DND-41 (cell line): ENCODE measurements around the gene FAM193A.
"Not testable (repeated sequence)": the region's sequence is repeated elsewhere in the genome, so short reads cannot be mapped to it uniquely, and the experiment has no call there.

ENCODE experiments used
- ATAC-seq: fragments of 200-7000 bp; cut with Tn5 transposase; 3 replicates; pipeline ENCODE4 v1.9.1; 2021; ENCODE audit warnings: low read depth; ENCODE audit not compliant: insufficient read depth
- DNase-seq: peaks from one replicate; pipeline ENCODE4 v3.0.0-alpha.2; 2020
- H2AFZ ChIP-seq: 2 replicates; pipeline ENCODE4 v1.6.0; 2012; ENCODE audit warnings: low read depth, low read length
- H3K27ac ChIP-seq: 2 replicates; pipeline ENCODE4 v1.5.1; 2012; ENCODE audit warnings: low read length, inconsistent platforms
- H3K27me3 ChIP-seq: fragments of 200-600 bp; sonication (generic); 2 replicates; pipeline ENCODE4 v1.6.0; 2012; ENCODE audit warnings: low read length, mild to moderate bottlenecking, inconsistent platforms; ENCODE audit not compliant: insufficient read depth, poor library complexity
- H3K36me3 ChIP-seq: 2 replicates; pipeline ENCODE4 v1.5.1; 2012; ENCODE audit warnings: low read length, inconsistent platforms; ENCODE audit not compliant: insufficient read depth
- H3K4me1 ChIP-seq: 2 replicates; pipeline ENCODE4 v1.5.1; 2012; ENCODE audit warnings: mild to moderate bottlenecking, low read length; ENCODE audit not compliant: insufficient read depth
- H3K4me2 ChIP-seq: 2 replicates; pipeline ENCODE4 v1.6.0; 2012; ENCODE audit warnings: mild to moderate bottlenecking, moderate library complexity, low read length, inconsistent platforms; ENCODE audit not compliant: insufficient read depth
- H3K4me3 ChIP-seq, 2 experiments: fragments of 200-600 bp in 1 of 2; shearing (Covaris generic) in 1 of 2; 2 replicates each; pipeline ENCODE4 v1.5.1; 2012 to 2016; ENCODE audit warnings: inconsistent platforms in 2 of 2, low read length in 2 of 2, mild to moderate bottlenecking in 2 of 2, low read depth in 1 of 2, moderate library complexity in 1 of 2
- H3K79me2 ChIP-seq: 2 replicates; pipeline ENCODE4 v1.6.0; 2012; ENCODE audit warnings: low read length, inconsistent platforms; ENCODE audit not compliant: insufficient read depth
- H3K9ac ChIP-seq: 2 replicates; pipeline ENCODE4 v1.6.0; 2012; ENCODE audit warnings: low read depth, mild to moderate bottlenecking, inconsistent platforms, low read length, moderate library complexity
- H3K9me3 ChIP-seq: 2 replicates; pipeline ENCODE4 v1.5.1; 2012; ENCODE audit warnings: low read length, moderate library complexity, mild to moderate bottlenecking, inconsistent platforms; ENCODE audit not compliant: insufficient read depth, severe bottlenecking
- H4K20me1 ChIP-seq: 2 replicates; pipeline ENCODE4 v1.6.0; 2012; ENCODE audit warnings: low read length; ENCODE audit not compliant: insufficient read depth
- CTCF ChIP-seq: IDR thresholded peaks from 2 replicates; pipeline ENCODE4 v1.5.1; 2012; ENCODE audit warnings: borderline replicate concordance, low read length, moderate library complexity, mild to moderate bottlenecking; ENCODE audit not compliant: poor library complexity, severe bottlenecking; ENCODE audit errors: extremely low read depth
- EZH2 ChIP-seq: IDR thresholded peaks from 3 replicates; pipeline ENCODE4 v1.6.1; 2012; ENCODE audit warnings: borderline replicate concordance, low read depth, mild to moderate bottlenecking, moderate library complexity, low read length, inconsistent platforms; ENCODE audit not compliant: severe bottlenecking

The FAM193A gene

GRCh38 chr4:2626231-2626630, 89.8 kb downstream of the FAM193A start:
- H3K4me3 ChIP-seq: no peak overlapping the region

DNA sequence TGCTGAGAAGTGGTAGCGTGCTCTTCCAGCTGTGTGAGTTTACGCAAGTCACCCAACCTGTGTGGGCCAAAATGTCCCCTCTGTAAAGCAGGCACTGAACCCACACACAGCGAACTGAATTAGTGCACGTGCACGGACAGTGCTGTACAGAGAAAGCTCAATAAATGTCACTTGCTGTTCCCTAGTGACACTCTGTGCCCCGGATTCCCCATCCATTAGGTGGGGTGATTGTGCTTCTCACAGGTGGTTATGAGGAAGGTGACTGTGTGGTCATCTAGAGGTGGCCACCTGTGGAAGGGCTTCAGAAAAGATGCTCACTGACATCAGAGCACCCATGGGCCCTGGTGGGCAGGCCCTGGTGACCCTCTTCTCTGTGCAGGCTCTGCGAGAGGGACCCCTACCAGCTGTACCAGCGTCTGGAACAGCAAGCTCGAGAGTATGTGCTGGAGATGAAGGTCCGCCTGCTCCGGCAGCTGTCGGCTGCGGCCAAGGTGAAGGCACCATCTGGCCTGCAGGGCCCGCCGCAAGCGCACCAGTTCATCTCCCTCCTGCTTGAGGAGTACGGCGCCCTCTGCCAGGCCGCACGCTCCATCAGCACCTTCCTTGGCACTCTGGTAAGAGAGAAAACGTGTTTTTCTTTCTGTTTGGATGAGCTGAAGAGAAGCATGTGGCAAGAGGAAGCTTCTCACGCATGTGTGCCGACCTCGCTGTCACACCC, 94.3 kb downstream of the FAM193A start:
- no peaks in the 10 kb centered on the region for H3K27me3 ChIP-seq
- no peak overlapping the region for H3K4me2 ChIP-seq
- DNase-seq (no peak), ATAC-seq (no peak)
- peaks cover 31% of the 10 kb centered on the region for H3K79me2 ChIP-seq
- no peaks in the 10 kb centered on the region for H3K9me3 ChIP-seq
- no peak overlapping the region for H3K27ac ChIP-seq
- H3K4me1 ChIP-seq: no peaks in the 10 kb centered on the region
- H3K36me3 ChIP-seq: peaks cover 77% of the 10 kb centered on the region
- peaks cover 22% of the 10 kb centered on the region for H4K20me1 ChIP-seq
- H3K9ac ChIP-seq: no peak overlapping the region
- TF ChIP-seq EZH2: no peak
- TF ChIP-seq CTCF: peak; percentile 32
- H2AFZ ChIP-seq: no peak overlapping the region
- H3K4me3 ChIP-seq: no peak overlapping the region

More at GRCh38 chr4:2626231-2626630, 89.8 kb downstream of the FAM193A start:
- Histone ChIP-seq H3K9ac (no peak overlapping the region), H3K9me3 (no peaks in the 10 kb centered on the region), H3K27ac (no peak overlapping the region), H4K20me1 (peaks cover 52% of the 10 kb centered on the region), H2AFZ (no peak overlapping the region), H3K36me3 (peaks cover 52% of the 10 kb centered on the region), H3K27me3 (no peaks in the 10 kb centered on the region), H3K79me2 (peaks cover 66% of the 10 kb centered on the region), H3K4me2 (no peak overlapping the region), H3K4me1 (no peaks in the 10 kb centered on the region)
- no peak for TF ChIP-seq CTCF
- TF ChIP-seq EZH2: no peak
- ATAC-seq (no peak), DNase-seq (no peak)

GRCh38 chr4:2634014-2634413, 97.6 kb downstream of the FAM193A start:
- Histone ChIP-seq H3K79me2 (peaks cover 25% of the 10 kb centered on the region), H3K4me3 (no peak overlapping the region), H3K27me3 (no peaks in the 10 kb centered on the region), H3K36me3 (peaks cover 82% of the 10 kb centered on the region), H3K27ac (no peak overlapping the region), H3K9ac (no peak overlapping the region), H3K9me3 (no peaks in the 10 kb centered on the region), H3K4me1 (no peaks in the 10 kb centered on the region), H2AFZ (no peak overlapping the region), H3K4me2 (no peak overlapping the region), H4K20me1 (peaks cover 29% of the 10 kb centered on the region)
- ATAC-seq (no peak), DNase-seq (no peak)
- TF ChIP-seq EZH2 (no peak), CTCF (no peak)

GRCh38 chr4:2636331-2636730, 99.9 kb downstream of the FAM193A start:
- ATAC-seq: no peak
- Histone ChIP-seq H4K20me1 (peaks cover 18% of the 10 kb centered on the region), H3K4me2 (no peak overlapping the region), H3K9ac (no peak overlapping the region), H3K4me3 (no peak overlapping the region), H3K27ac (no peak overlapping the region), H3K27me3 (no peaks in the 10 kb centered on the region), H2AFZ (no peak overlapping the region), H3K4me1 (no peaks in the 10 kb centered on the region), H3K9me3 (no peaks in the 10 kb centered on the region), H3K36me3 (peaks cover 82% of the 10 kb centered on the region), H3K79me2 (peaks cover 14% of the 10 kb centered on the region)
- no peak for TF ChIP-seq EZH2
- TF ChIP-seq CTCF: no peak
- DNase-seq: no peak

GRCh38 chr4:2636994-2637393, 100.5 kb downstream of the FAM193A start:
- not testable (repeated sequence) for H3K4me1 ChIP-seq, ATAC-seq, DNase-seq, H2AFZ ChIP-seq, H3K4me2 ChIP-seq, H3K4me3 ChIP-seq, H3K27me3 ChIP-seq, H3K9ac ChIP-seq, H3K27ac ChIP-seq, H3K9me3 ChIP-seq
- H4K20me1 ChIP-seq: peaks cover 15% of the 10 kb centered on the region
- peaks cover 10% of the 10 kb centered on the region for H3K79me2 ChIP-seq
- H3K36me3 ChIP-seq: peaks cover 80% of the 10 kb centered on the region
